ENCODE data around the gene DNMBP. TPM values are rescaled to one million over a fixed set of nuclear protein-coding genes. Genes with fewer than 3 reads are reported as not detected.

Gene DNMBP
- total RNA-seq, 1 experiment from 2014 or later, result 13.8 TPM

DNA sequence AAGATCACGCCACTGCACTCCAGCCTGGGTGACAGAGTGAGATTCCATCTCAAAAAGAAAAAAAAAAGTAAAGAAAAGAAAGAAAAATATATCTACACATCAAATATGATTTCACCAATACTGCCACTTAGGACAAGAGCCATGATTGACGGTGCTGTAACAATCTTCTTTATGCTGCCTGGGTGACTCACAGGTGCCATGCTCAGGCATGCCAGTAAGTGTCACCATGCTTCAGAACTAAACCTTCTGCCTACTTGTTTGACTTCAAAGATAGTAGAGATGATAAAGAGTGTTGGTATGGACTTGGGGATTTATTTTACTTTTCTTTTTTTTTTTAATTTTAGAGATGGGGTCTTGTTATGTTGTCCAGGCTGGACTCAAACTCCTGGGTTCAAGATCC, 33.6 kb upstream of the DNMBP start:
- Histone ChIP-seq H3K4me2 (ENCODE audit: low read depth, low read length, poor library complexity, severe bottlenecking) (no peak overlapping the region), H3K79me2 (ENCODE audit: low read length) (no peaks in the 10 kb centered on the region), H4K20me1 (ENCODE audit: insufficient read depth, low read depth, low read length) (no peaks in the 10 kb centered on the region), H3K9me3 (ENCODE audit: low read length) (no peaks in the 10 kb centered on the region), H3K4me1 (ENCODE audit: low read length) (peaks cover 15% of the 10 kb centered on the region), H2AFZ (ENCODE audit: low read length) (no peak overlapping the region), H3K27me3 (ENCODE audit: low read length) (no peaks in the 10 kb centered on the region), H3K27ac (ENCODE audit: low read length) (no peak overlapping the region), H3K36me3 (ENCODE audit: insufficient read depth, low read length) (no peaks in the 10 kb centered on the region), H3K4me3 (ENCODE audit: low read length) (no peak overlapping the region), H3K9ac (ENCODE audit: low read length) (no peak overlapping the region), H3K9me2 (replicated peaks; ENCODE audit: insufficient read depth, low read length) (no peaks in the 10 kb centered on the region)
- no peak for DNase-seq

GRCh38 chr10:100041306-100042002, 31.7 kb upstream of the DNMBP start:
- H3K9ac ChIP-seq (ENCODE audit: low read length), result no peak overlapping the region
- no peaks in the 10 kb centered on the region for H3K9me2 ChIP-seq (replicated peaks; ENCODE audit: insufficient read depth, low read length)
- no peaks in the 10 kb centered on the region for H3K36me3 ChIP-seq (ENCODE audit: insufficient read depth, low read length)
- H3K4me1 ChIP-seq (ENCODE audit: low read length), result peaks cover 15% of the 10 kb centered on the region
- no peak overlapping the region for H3K27ac ChIP-seq (ENCODE audit: low read length)
- no peaks in the 10 kb centered on the region for H3K9me3 ChIP-seq (ENCODE audit: low read length)
- H2AFZ ChIP-seq (ENCODE audit: low read length), result no peak overlapping the region
- H3K4me3 ChIP-seq (ENCODE audit: low read length), result no peak overlapping the region
- no peaks in the 10 kb centered on the region for H3K79me2 ChIP-seq (ENCODE audit: low read length)
- no peaks in the 10 kb centered on the region for H3K27me3 ChIP-seq (ENCODE audit: low read length)
- H3K4me2 ChIP-seq (ENCODE audit: low read depth, low read length, poor library complexity, severe bottlenecking), result no peak overlapping the region
- no peaks in the 10 kb centered on the region for H4K20me1 ChIP-seq (ENCODE audit: insufficient read depth, low read depth, low read length)
- DNase-seq, result no peak

- Histone ChIP-seq H2AFZ (ENCODE audit: low read length) (no peak overlapping the region), H3K27ac (ENCODE audit: low read length) (no peak overlapping the region), H3K79me2 (ENCODE audit: low read length) (no peaks in the 10 kb centered on the region), H3K4me3 (ENCODE audit: low read length) (no peak overlapping the region), H3K4me1 (ENCODE audit: low read length) (peaks cover 16% of the 10 kb centered on the region), H3K9me2 (replicated peaks; ENCODE audit: insufficient read depth, low read length) (no peaks in the 10 kb centered on the region), H3K36me3 (ENCODE audit: insufficient read depth, low read length) (no peaks in the 10 kb centered on the region), H4K20me1 (ENCODE audit: insufficient read depth, low read depth, low read length) (no peaks in the 10 kb centered on the region), H3K4me2 (ENCODE audit: low read depth, low read length, poor library complexity, severe bottlenecking) (no peak overlapping the region), H3K27me3 (ENCODE audit: low read length) (no peaks in the 10 kb centered on the region), H3K9ac (ENCODE audit: low read length) (no peak overlapping the region), H3K9me3 (ENCODE audit: low read length) (no peaks in the 10 kb centered on the region)
- DNase-seq, result no peak
Observed at GRCh38 chr10:100038561-100039071, 28.9 kb upstream of the DNMBP start.

- Histone ChIP-seq H2AFZ (ENCODE audit: low read length) (no peak overlapping the region), H3K79me2 (ENCODE audit: low read length) (no peaks in the 10 kb centered on the region), H3K9ac (ENCODE audit: low read length) (no peak overlapping the region), H3K9me3 (ENCODE audit: low read length) (no peaks in the 10 kb centered on the region), H3K27ac (ENCODE audit: low read length) (no peak overlapping the region), H3K4me2 (ENCODE audit: low read depth, low read length, poor library complexity, severe bottlenecking) (no peak overlapping the region), H3K9me2 (replicated peaks; ENCODE audit: insufficient read depth, low read length) (no peaks in the 10 kb centered on the region), H3K4me3 (ENCODE audit: low read length) (no peak overlapping the region), H3K4me1 (ENCODE audit: low read length) (peaks cover 16% of the 10 kb centered on the region), H3K27me3 (ENCODE audit: low read length) (no peaks in the 10 kb centered on the region), H3K36me3 (ENCODE audit: insufficient read depth, low read length) (no peaks in the 10 kb centered on the region), H4K20me1 (ENCODE audit: insufficient read depth, low read depth, low read length) (no peaks in the 10 kb centered on the region)
- DNase-seq, result no peak
Observed at GRCh38 chr10:100037758-100038315, 28.1 kb upstream of the DNMBP start.

GRCh38 chr10:100036850-100037249, 27.1 kb upstream of the DNMBP start:
- H3K9me2 ChIP-seq (replicated peaks; ENCODE audit: insufficient read depth, low read length), result no peaks in the 10 kb centered on the region
- H3K36me3 ChIP-seq (ENCODE audit: insufficient read depth, low read length), result no peaks in the 10 kb centered on the region
- no peaks in the 10 kb centered on the region for H3K79me2 ChIP-seq (ENCODE audit: low read length)
- no peak for DNase-seq
- H3K9me3 ChIP-seq (ENCODE audit: low read length), result no peaks in the 10 kb centered on the region
- no peak overlapping the region for H3K9ac ChIP-seq (ENCODE audit: low read length)
- no peak overlapping the region for H2AFZ ChIP-seq (ENCODE audit: low read length)
- H3K4me1 ChIP-seq (ENCODE audit: low read length), result peaks cover 14% of the 10 kb centered on the region
- no peaks in the 10 kb centered on the region for H4K20me1 ChIP-seq (ENCODE audit: insufficient read depth, low read depth, low read length)
- H3K27me3 ChIP-seq (ENCODE audit: low read length), result no peaks in the 10 kb centered on the region
- H3K27ac ChIP-seq (ENCODE audit: low read length), result no peak overlapping the region
- no peak overlapping the region for H3K4me2 ChIP-seq (ENCODE audit: low read depth, low read length, poor library complexity, severe bottlenecking)
- no peak overlapping the region for H3K4me3 ChIP-seq (ENCODE audit: low read length)

DNA sequence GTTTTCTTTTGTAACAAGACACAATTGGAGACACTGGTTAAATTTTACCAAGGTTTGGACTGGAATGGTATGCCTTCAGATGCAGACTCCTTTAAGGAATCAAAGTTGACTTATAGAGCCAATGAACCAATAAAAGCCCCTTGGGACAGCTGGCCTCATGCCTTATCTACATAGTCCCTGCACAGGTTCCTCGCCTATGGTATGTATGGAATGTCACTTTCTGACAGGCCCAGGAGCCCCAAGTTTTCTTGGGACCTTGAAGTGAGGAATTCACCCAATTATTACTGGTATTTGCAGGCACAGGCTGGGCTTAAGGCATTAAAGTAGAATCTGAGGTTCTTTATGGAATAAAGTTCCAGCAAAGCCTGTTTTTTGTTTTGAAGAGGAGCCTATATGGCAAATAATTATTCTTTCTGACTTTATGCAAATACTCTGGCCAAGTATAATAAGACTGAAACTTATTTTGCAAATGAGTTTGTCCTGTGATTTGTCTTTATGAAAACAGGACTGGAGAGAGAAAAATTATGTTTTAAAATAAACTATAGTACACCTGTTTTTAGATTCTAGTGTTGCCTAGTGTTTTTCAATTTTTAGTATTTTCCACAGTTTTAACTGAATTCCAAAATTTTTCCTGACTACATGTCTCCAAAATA, 24.1 kb upstream of the DNMBP start:
- H3K27me3 ChIP-seq (ENCODE audit: low read length), result no peaks in the 10 kb centered on the region
- peaks cover 6% of the 10 kb centered on the region for H3K4me1 ChIP-seq (ENCODE audit: low read length)
- H4K20me1 ChIP-seq (ENCODE audit: insufficient read depth, low read depth, low read length), result no peaks in the 10 kb centered on the region
- H3K9ac ChIP-seq (ENCODE audit: low read length), result no peak overlapping the region
- H3K9me3 ChIP-seq (ENCODE audit: low read length), result no peaks in the 10 kb centered on the region
- no peak for DNase-seq
- no peaks in the 10 kb centered on the region for H3K36me3 ChIP-seq (ENCODE audit: insufficient read depth, low read length)
- no peaks in the 10 kb centered on the region for H3K79me2 ChIP-seq (ENCODE audit: low read length)
- no peak overlapping the region for H2AFZ ChIP-seq (ENCODE audit: low read length)
- no peaks in the 10 kb centered on the region for H3K9me2 ChIP-seq (replicated peaks; ENCODE audit: insufficient read depth, low read length)
- H3K27ac ChIP-seq (ENCODE audit: low read length), result no peak overlapping the region
- no peak overlapping the region for H3K4me2 ChIP-seq (ENCODE audit: low read depth, low read length, poor library complexity, severe bottlenecking)
- no peak overlapping the region for H3K4me3 ChIP-seq (ENCODE audit: low read length)

DNA sequence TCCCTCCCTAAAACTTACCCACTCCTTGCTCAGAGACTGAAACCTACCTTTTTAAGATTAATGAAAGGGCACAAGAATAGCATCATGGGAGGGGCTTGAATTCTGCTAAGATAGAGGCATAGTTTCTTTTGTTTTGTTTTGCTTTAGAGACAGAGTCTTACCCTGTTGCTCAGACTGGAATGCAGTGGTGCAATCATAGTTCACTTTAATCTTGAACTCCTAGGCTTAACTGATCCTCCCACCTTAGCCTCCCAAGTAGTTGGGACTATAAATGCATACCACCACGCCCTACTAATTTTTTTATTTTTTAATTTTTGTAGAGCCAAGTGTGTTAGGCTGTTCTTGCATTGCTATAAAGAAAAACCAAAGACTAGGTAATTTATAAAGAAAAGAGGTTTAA, 17.7 kb upstream of the DNMBP start:
- H3K27me3 ChIP-seq (ENCODE audit: low read length), result no peaks in the 10 kb centered on the region
- no peak overlapping the region for H2AFZ ChIP-seq (ENCODE audit: low read length)
- no peak overlapping the region for H3K4me2 ChIP-seq (ENCODE audit: low read depth, low read length, poor library complexity, severe bottlenecking)
- H3K9ac ChIP-seq (ENCODE audit: low read length), result no peak overlapping the region
- no peaks in the 10 kb centered on the region for H3K79me2 ChIP-seq (ENCODE audit: low read length)
- no peaks in the 10 kb centered on the region for H3K9me2 ChIP-seq (replicated peaks; ENCODE audit: insufficient read depth, low read length)
- H3K36me3 ChIP-seq (ENCODE audit: insufficient read depth, low read length), result 0 out of 2 replicates have a peak, but pooled peaks cover 3% of the 10 kb centered on the region
- no peak for DNase-seq
- H3K4me1 ChIP-seq (ENCODE audit: low read length), result no peaks in the 10 kb centered on the region
- peaks cover 10% of the 10 kb centered on the region for H3K9me3 ChIP-seq (ENCODE audit: low read length)
- H3K4me3 ChIP-seq (ENCODE audit: low read length), result no peak overlapping the region
- no peak overlapping the region for H3K27ac ChIP-seq (ENCODE audit: low read length)
- no peaks in the 10 kb centered on the region for H4K20me1 ChIP-seq (ENCODE audit: insufficient read depth, low read depth, low read length)

- 0 out of 2 replicates have a peak overlapping the region, but pooled peaks have one; percentile 29 for H2AFZ ChIP-seq (ENCODE audit: low read length)
Observed at GRCh38 chr10:100025576-100025975, 15.8 kb upstream of the DNMBP start.

More at GRCh38 chr10:100025576-100025975, 15.8 kb upstream of the DNMBP start:
- Histone ChIP-seq H3K27me3 (ENCODE audit: low read length) (no peaks in the 10 kb centered on the region), H3K27ac (ENCODE audit: low read length) (no peak overlapping the region), H3K4me1 (ENCODE audit: low read length) (peaks cover 11% of the 10 kb centered on the region), H3K9ac (ENCODE audit: low read length) (no peak overlapping the region), H4K20me1 (ENCODE audit: insufficient read depth, low read depth, low read length) (no peaks in the 10 kb centered on the region), H3K9me2 (replicated peaks; ENCODE audit: insufficient read depth, low read length) (no peaks in the 10 kb centered on the region), H3K9me3 (ENCODE audit: low read length) (peaks cover 10% of the 10 kb centered on the region), H3K4me3 (ENCODE audit: low read length) (no peak overlapping the region), H3K4me2 (ENCODE audit: low read depth, low read length, poor library complexity, severe bottlenecking) (no peak overlapping the region), H3K79me2 (ENCODE audit: low read length) (no peaks in the 10 kb centered on the region), H3K36me3 (ENCODE audit: insufficient read depth, low read length) (0 out of 2 replicates have a peak, but pooled peaks cover 3% of the 10 kb centered on the region)
- DNase-seq, result no peak

All from Karpas-422 (cell line).